Left ventricle myocardium inferior (tissue), 1 donor: ENCODE results near the gene DACH1. TPM values are rescaled to one million over a fixed set of nuclear protein-coding genes. Genes with fewer than 3 reads are reported as not detected.

Experiments
- DNase-seq: peaks from one replicate; pipeline ENCODE4 v3.0.0-alpha.2; 2020
- H3K27ac ChIP-seq: fragments of 200-600 bp; replicated peaks from 2 replicates; pipeline ENCODE4 v1.8.0; 2021
- H3K27me3 ChIP-seq: fragments of 200-600 bp; 2 replicates; pipeline ENCODE4 v1.8.0; 2021; ENCODE audit warnings: low read depth
- H3K36me3 ChIP-seq: fragments of 200-600 bp; 2 replicates; pipeline ENCODE4 v1.8.0; 2021
- H3K4me1 ChIP-seq: fragments of 200-600 bp; 2 replicates; pipeline ENCODE4 v1.8.0; 2021
- H3K4me3 ChIP-seq: fragments of 200-600 bp; 2 replicates; pipeline ENCODE4 v1.8.0; 2021; ENCODE audit warnings: mild to moderate bottlenecking, moderate library complexity
- H3K9me3 ChIP-seq: fragments of 200-600 bp; replicated peaks from 2 replicates; pipeline ENCODE4 v1.8.0; 2021
- CTCF ChIP-seq: fragments of 200-600 bp; IDR thresholded peaks from 2 replicates; pipeline ENCODE4 v1.8.0; 2021; ENCODE audit warnings: antibody characterized with exemption, mild to moderate bottlenecking, borderline replicate concordance
- intact Hi-C: fragments of 100-400 bp; cut with micrococcal nuclease; formaldehyde crosslinking; loops from one replicate; pipeline ENCODE4 v1.11.0; 2022
- total RNA-seq: library from RNA; stranded (reverse); fragmentation: NEBNext Ultra II Directional; extraction: Animal tissue kit (Norgen Biotek cat#: 25700); gene quantifications from one replicate; pipeline ENCODE4 v1.2.1, GENCODE V29; 2021
- donor health status: DM: no; HTN: yes; CAD: no; lungs with severe emphysema.

Gene DACH1
- total RNA-seq, 1 donor from 2014 or later: 3.4 TPM

GRCh38 chr13:71514900-71515743 is 351.9 kb downstream of the DACH1 start:
- Histone ChIP-seq H3K27ac (no peak overlapping the region), H3K27me3 (no peaks in the 10 kb centered on the region), H3K36me3 (no peaks in the 10 kb centered on the region), H3K4me3 (no peak overlapping the region), H3K4me1 (no peaks in the 10 kb centered on the region), H3K9me3 (peaks cover 5% of the 10 kb centered on the region)
- DNase-seq: no peak
- intact Hi-C loops: no loop called here
- no peak for TF ChIP-seq CTCF

DNA sequence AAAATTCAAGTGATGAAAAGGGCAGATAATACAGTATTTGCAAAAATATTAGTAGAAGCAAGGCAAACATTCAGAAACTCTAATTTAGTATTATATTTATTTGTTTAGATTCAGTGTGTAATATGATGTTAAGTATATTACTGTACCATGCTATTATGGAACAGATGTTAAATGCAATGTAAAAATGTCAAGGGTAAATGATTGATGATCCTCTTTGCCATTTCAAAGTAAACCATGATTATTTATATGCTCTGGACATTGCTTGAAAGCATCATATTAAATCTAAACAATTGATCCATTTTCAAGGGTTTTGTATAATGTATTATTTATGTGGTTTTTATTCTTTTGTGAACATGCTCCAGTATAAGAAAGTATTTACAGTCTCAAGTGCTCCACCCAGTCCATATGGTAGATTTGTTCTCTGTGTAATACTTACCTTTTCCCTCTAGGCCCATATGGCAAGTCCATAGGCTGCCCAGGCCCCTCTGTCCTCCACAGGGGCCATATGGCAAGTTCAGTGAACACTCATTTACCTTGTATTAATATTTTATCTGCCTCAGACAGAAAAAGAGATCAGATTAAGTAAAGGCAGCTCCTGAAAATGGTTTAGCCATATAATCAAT is 353.5 kb downstream of the DACH1 start:
- no peak for DNase-seq
- H3K9me3 ChIP-seq: peaks cover 5% of the 10 kb centered on the region
- H3K4me3 ChIP-seq: no peak overlapping the region
- intact Hi-C loops: no loop called here
- H3K27ac ChIP-seq: no peak overlapping the region
- H3K27me3 ChIP-seq: no peaks in the 10 kb centered on the region
- H3K4me1 ChIP-seq: no peaks in the 10 kb centered on the region
- TF ChIP-seq CTCF: no peak
- H3K36me3 ChIP-seq: no peaks in the 10 kb centered on the region

GRCh38 chr13:71503781-71504180 is 363.2 kb downstream of the DACH1 start:
- intact Hi-C loops: no loop called here
- peaks cover 5% of the 10 kb centered on the region for H3K4me1 ChIP-seq
- H3K27me3 ChIP-seq: no peaks in the 10 kb centered on the region
- H3K27ac ChIP-seq: no peak overlapping the region
- TF ChIP-seq CTCF: no peak
- H3K36me3 ChIP-seq: no peaks in the 10 kb centered on the region
- H3K9me3 ChIP-seq: peaks cover 2% of the 10 kb centered on the region
- H3K4me3 ChIP-seq: no peak overlapping the region
- DNase-seq: no peak

DNA sequence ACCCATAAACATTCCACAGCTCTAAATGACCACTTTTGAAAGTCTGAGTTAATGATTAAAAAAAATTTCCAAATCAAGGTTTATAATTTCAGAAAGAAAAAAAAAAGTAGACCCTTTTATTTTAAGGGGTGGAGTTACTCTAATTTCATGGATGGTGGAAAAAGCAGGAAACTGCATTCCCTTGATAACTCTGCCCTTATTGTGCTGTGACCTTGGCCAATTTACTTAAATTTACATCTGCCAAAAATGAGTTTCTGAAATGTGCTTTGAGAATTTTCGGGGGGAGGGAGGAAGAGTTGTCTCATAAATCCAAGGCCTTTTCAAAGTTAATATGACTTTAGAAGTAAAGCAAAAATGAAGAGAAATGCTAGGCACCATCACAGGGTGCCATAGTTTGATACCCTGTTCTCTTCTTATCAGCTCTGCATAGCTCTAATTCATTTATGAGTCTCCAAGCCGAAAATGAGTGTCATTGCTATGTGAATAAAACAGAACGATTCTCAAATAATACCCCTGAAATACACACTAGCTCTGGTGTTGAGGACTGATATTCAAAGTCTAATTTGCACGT is 367.0 kb downstream of the DACH1 start:
- peak overlapping the region; percentile 61 for H3K27ac ChIP-seq
- H3K9me3 ChIP-seq: no peaks in the 10 kb centered on the region
- H3K4me3 ChIP-seq: no peak overlapping the region
- no peaks in the 10 kb centered on the region for H3K36me3 ChIP-seq
- no peaks in the 10 kb centered on the region for H3K27me3 ChIP-seq
- H3K4me1 ChIP-seq: peaks cover 11% of the 10 kb centered on the region
- TF ChIP-seq CTCF: no peak
- no peak for DNase-seq
- intact Hi-C loops: no loop called here

- peak overlapping the region; percentile 61 for H3K27ac ChIP-seq
- no peak for TF ChIP-seq CTCF
- peaks cover 11% of the 10 kb centered on the region for H3K4me1 ChIP-seq
- H3K9me3 ChIP-seq: no peaks in the 10 kb centered on the region
- no peaks in the 10 kb centered on the region for H3K36me3 ChIP-seq
- no peak for DNase-seq
- intact Hi-C loops: no loop called here
- H3K4me3 ChIP-seq: no peak overlapping the region
- H3K27me3 ChIP-seq: no peaks in the 10 kb centered on the region
These were observed 367.8 kb downstream of the DACH1 start for GRCh38 chr13:71499235-71499634.
